Activated CD8-positive, alpha-beta memory T cell treated with anti-CD3 and anti-CD28 coated beads, Interleukin-2, amount 50 U/mL, for 4 hours (primary cell): ENCODE measurements around the gene SCIMP.
"Not testable (repeated sequence)": the region's sequence is repeated elsewhere in the genome, so short reads cannot be mapped to it uniquely, and the experiment has no call there.

ENCODE experiments used
- DNase-seq: peaks from one replicate; pipeline ENCODE4 v3.0.0-alpha.2; 2020

Gene SCIMP

DNA sequence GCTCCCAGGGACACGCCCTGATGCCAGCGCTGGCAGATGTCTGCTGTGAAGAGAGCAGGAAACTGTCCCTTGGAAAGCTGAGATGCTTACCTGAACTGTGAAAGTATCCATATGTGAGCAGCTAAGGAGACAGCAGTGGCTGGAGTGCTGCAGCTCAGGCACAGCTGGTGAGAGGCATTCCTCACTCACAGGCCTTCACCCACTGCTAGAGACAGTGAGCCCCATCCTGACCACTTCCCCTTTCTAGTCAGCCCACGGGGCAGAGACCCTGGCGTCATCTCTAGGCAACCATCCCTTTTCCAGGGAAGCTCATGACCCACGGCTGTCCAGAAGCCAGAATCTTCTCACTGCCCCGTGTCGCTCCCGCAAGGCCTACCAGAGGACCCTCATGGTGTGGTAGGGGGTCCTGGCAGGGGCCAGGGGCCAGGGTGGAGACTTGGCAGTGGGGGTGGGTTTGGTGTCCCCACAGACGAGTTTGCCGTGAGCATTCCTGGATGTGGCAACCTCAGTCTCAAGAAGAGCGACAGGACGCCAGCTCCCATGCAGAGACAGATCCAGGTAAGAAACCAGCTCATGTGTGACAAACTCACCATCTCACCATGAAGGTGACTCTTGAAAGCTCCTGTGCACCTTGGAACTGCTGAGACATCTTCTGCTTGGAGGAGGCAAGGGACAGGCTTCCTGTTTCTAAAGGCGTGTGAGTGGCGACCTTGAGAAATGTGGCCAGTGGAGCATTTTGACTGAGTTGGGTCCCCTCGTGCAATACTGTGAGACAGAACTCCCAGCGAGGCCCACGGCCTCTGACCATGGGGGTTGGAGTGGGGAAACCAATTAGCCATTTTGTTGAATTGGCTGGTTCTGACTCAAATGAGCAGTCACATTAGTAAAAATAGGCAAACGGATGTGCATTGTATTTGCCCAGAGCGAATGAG, at the start of gene SCIMP:
Gene SCIMP (minus strand): TSS at position 216 of the 932 bp plus-strand sequence. CDS start 105 bp downstream, at position 111.
- no peak for DNase-seq

DNA sequence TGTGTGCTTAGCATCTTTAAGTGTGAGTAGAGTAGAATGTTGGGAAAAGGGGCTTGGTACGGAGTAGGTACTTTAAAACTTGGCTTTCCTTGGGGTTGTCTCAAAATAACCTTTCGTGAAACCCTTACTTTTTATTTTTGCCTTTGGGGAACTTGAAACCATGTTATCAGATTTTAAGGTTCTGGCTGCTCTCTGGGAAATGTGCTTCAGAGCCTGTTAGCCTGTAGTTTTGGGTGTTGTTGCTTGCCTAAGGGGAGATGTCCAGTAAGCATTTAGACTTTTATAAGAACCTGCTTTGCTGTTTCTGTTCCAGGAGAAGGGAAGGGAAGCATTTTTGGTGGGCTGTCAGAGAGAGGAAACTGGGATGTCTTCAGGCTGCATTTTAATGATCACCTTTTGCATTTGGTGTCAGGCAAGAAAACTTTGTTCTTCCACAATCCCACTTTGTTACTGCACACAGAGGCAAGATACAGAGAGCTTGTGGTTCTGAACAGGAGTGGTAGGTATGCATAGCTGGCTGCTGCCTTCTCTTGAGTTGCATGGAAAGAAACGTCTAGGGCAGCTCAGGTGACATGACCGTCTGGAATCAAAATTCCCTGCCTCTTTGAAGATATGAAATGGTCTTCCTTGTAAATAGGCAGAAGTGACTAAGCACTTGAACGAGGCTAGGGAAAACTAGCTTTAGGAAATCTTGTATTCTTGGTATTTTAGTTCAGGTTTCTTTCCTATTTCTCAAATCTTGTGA, 49.1 kb upstream of the SCIMP start:
- DNase-seq, result no peak

DNA sequence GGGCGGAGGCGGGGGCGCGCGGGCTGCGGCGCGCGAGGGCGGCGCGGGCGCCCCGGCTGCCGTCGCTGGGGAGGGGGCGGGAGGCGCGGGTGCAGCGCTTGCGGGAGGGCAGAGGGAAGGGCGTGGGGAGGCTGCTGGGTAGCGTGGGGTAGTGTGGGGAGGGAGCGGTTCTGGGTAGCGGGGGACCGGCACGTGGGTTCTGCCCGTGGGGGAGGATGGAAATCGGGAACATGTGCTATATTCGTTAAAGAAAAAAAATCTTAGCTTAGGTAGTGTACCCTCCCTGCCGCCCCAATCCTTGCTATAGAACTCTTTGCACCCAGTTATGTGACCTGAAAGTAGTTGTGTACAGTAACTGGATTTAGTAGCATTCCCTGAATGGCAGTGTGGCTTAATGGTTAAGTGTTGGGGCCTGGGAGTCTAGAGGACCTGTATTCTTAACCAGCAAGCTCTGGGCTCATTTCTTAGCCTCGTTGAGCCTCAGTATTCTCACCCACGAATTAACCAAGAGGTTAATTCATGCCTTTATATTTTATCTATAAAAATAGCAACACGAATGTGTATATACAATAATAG, 48.1 kb upstream of the SCIMP start:
- peak; percentile 59 for DNase-seq

DNA sequence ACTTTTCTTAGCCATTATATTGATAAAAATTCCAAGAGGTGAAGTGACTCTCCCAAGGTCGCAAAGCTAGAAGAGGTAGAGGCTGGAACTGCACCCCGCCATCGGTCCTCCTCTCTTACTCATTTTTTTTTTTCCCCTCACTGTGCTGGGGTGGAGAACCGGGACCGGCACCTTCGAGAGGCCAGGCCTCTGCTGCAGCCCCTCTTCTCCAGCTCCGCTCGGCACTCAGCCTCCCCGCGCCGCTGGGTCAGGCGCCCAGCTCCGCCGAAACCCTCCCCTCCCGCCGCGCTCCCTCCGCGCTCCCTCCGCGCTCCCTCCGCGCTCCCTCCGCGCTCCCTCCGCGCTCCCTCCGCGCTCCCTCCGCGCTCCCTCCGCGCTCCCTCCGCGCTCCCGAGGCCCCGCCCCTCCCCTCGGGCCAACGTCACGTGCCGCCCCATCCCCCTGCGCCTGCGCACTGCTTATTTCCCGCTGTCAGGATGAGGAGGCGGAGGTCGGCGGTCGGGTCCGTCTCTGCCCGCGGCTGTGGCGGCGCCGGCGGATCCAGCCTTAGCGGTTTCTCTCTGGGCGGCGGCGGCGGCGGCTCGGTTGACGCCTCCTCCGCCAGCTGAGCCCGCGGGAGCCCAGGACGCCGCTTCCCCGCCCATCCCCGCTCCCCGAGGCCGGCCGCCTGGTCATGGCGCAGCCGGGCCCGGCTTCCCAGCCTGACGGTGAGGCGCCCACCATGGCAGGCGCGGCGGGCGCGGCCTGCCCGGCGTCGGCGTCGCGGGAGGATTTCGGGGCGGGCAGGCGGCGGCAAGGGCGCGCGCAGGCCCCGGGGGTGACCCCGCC, 47.4 kb upstream of the SCIMP start, which contains the start of gene RABEP1:
Gene RABEP1 (plus strand): TSS at position 471 of the 828 bp plus-strand sequence. CDS start 203 bp downstream, at position 674.
- DNase-seq, result peak; percentile 93

DNA sequence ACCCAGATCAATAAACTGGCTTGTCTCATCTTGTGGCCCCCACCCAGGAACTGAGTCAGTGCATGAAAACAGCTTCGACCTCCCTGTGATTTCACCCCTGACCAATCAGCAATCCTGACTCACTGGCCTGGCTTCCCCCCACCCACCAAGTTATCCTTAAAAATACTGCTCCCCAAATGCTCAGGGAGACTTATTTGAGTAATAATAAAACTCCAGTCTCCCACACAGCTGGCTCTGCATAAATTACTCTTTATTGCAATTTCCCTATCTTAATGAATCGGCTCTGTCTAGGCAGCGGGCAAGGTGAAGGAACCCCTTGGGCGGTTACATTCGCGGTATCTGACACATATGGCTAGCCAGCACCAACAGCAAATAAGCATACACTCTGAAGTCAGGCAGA, 37.7 kb upstream of the SCIMP start:
- DNase-seq, result no peak

DNA sequence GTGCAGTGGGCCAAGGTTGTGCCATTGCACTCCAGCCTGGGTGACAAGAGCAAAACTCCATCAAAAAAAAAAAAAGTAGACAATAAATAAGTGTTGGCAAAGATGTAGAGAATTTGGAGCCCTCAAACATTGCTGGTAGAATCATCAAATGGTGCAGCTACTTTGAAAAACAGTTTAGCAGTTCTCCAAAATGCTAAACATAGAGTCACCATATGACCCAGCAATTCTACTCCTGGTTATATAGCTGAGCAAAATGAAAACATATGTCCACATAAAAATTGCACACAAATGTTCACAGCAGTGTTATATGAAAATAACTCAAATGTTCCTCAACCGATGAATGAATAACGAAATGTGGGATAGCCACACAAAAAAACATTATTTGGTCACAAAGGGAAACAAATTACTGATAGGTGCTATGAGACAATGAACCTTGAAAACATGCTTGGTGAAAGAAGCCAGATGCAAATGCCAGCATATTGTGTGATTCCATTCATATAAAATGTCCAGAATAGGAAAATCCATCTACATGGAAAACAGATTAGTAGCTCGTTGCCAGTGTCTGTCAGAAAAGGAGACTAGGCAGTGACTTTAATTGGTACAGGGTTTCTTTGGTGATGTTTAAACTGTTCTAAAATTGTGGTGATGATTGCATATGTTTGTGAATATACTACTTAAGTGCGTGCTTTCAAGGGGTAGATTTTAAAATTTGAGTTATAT, 34.7 kb upstream of the SCIMP start:
- no peak for DNase-seq

DNA sequence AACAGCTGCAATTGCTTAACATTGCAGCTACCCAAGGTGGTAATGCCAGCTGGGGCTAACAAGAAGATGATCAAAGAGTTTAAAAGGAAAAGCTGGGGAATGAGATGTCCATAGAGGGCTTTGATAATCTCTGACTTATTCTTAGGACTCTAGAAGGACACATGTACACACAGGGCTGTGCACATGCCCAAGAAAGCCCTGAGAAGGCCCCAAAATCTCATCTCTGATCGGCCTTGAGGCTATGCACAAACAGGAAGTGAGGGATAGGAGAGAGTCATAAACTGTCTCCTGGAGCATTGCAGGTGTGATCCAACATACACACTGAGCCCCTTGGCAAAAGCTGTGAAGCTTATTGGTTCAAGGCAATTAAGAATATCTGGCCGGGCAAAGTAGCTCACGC, 30.2 kb upstream of the SCIMP start:
- no peak for DNase-seq

DNA sequence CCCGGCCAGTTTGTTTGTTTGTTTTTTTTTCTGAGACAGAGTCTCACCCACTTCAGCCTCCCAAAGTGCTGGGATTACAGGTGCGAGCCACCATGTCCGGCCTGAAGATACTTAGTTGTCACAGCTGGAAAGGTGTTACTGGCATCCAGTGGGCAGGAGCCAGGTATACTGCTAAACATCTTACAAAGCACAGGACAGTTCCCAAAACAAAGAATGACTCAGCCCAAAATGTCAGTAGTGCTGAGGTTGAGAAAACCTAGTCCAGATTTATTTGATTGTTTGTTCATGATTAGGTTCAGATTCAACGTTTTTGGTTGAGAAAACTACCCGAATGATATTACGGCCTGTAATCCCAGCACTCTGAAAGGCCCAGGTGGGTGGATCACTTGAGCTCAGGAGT, 28.8 kb upstream of the SCIMP start:
- DNase-seq, result no peak

DNA sequence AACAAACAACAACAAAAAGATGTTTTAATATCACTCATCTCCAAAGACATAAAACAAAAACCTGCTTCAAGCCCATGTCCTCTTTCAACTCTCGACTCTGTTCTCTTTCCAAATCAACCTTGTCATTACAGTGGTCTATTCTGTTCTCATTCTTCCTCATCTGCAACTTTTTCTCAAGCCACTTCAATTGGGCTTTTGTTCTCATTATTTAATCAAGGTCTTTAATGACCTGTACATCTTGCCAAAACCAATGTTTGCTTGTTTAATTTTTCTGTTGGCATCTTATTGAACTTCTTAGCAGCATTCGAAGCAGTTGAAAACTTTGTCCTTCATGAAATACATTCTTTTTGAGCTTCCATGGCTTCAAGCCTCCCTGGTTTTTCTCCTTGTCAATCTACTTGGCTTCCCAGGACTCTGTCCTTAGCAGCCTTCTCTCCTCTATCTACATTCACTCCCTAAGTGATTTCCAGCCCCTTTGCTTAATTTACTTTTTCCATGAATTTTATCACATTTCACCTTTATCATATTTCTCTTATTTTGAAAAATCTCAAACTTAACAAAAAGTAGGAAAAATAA, 27.8 kb upstream of the SCIMP start:
- DNase-seq, result no peak

DNA sequence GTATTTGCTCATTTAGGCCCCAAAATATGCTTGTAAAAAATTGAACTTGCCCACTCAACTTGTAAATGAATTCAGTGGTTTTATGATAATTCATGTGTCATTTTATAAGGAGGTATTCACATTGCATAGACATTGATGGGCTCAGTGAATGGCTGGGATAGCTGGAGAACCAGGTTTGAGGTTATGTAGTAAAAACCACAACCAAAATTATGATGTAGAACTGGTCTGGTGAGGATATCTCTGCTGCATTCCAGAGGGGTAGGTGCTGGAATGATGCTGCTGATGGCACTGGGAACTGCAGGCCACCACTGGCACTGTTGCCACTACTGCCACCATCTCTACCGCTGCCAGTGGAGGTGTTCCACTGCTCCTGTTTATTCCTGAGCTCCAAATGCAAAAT, 25.9 kb upstream of the SCIMP start:
- DNase-seq, result no peak

DNA sequence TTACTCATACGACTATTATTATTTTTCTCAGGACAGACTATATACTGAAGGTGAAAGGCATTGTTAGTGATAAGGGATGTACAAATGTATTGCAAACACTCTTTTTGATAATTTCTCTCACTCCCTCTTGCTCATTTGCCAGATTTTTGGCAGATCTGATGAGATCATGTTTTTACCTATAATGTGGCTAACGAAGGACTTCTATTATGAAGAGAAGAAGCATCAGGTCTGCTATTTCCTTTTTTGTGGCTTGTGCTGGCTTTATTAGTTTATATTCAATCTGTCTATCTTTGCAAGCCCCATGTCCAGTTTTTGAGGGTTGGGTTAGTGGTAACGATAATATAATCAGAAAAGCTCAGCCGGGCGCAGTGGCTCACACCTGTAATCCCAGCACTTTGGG, 22.5 kb upstream of the SCIMP start:
- no peak for DNase-seq

DNA sequence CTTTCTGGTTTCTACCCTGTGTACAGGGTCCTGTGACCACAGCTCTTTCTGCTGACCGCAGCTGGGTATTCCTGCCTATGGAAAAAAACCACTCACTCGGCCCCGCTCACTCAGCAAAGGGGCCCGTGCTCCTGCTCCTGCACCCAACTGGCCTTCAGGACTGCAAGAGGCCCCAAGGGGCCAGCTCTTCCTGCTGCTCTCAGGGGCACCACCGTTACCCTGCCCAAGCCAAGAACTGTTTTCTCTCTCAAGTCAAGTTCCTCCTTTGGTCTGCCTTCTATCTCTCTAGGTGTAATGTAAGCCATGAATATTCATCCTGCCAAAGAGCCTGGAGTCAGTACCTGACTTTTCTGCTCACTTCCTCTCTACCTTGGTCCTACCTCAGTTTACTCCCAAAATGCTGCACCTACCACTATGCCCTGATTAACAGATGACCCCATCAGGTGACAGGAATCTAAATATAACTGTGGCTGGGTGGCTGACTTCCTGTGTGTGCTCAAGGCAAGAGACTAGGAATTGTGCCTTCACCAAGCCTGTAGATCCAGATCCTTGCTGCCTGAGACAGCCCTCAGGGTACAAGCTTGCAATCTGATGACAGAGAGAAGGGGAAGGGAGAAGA, 20.4 kb upstream of the SCIMP start:
- DNase-seq, result no peak

DNA sequence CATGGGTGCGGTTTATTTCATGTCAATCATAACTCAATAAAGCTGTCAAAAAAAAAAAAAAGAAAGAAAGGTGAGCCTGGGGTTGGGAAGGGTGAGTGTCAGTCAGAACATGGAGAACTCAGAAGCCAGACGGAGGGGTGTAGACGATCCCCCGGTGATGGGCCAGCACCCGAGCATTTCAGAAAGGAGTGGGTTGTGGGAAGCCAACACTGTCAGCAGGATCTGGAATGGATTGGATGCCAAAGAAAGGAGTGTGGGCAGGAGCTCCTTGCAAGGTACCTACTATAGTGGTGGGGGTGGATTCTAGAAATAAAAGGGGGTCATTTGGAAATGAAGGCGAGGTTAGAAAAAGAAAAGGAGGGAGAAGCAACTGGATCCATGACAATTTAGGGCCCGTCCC, 19.8 kb upstream of the SCIMP start:
- DNase-seq, result no peak

DNA sequence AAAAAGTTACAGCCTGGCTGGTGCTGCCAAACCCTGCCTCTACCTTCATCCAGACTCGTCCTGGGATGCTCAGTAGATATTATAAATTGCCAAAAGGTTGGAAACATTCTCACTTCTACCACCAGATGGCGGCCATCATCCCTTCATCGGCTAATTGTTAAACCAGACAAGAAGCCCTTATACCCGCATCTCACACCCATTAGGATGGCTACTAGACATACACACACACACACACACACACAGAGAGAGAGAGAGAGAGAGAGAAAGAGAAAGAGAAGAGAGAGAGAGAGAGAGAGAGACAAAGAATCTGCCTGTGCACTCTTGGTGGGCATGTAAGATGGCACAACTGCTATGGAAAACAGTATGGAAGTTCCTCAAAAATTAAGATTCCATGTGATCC, 15.0 kb upstream of the SCIMP start:
- DNase-seq, result peak; percentile 61

DNA sequence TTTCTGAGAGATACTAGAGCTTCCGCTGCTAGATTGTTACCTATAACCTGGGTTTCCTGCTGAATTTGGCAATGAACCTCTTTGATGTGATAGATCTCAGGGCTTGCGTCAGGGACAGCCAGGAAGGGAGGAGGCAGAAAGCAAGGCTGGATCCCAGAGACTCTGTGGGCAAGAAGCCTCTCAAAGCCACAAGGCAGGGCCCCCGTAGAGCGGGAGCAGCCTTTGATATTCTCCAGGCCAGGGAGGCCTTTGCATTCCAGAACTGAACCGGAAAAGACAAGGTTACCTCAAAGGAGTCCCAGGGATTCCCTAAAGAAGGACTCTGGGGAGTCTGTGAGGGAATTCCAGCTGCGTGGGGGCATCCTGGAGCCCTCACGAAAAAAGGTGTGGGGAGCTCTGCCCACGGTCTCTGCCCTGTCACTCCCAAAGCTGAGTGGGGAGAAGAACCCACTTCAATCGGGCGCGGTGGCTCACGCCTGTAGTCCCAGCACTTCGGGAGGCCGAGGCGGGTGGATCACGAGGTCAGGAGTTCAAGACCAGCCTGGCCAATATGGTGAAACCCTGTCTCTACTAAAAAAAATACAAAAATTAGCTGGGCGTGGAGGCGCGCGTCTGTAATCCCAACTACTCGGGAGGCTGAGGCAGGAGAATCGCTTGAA, 14.3 kb upstream of the SCIMP start:
- DNase-seq, result no peak

DNA sequence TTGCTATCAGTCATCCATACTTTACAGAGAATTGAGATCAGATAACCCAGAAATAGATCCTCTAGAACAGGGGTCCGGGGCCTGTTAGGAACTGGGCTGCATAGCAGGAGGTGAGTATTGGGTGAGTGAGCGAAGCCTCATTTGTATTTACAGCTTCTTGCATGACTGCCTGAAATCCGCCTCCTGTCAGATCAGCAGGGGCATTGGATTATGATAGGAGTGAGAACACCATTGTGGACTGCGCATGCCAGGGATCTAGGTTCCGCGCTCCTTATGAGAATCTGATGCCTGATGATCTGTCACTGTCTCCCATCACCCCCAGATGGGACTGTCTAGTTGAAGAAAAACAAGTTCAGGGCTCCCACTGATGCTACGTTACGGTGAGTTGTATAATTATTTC, 13.0 kb upstream of the SCIMP start:
- no peak for DNase-seq

DNA sequence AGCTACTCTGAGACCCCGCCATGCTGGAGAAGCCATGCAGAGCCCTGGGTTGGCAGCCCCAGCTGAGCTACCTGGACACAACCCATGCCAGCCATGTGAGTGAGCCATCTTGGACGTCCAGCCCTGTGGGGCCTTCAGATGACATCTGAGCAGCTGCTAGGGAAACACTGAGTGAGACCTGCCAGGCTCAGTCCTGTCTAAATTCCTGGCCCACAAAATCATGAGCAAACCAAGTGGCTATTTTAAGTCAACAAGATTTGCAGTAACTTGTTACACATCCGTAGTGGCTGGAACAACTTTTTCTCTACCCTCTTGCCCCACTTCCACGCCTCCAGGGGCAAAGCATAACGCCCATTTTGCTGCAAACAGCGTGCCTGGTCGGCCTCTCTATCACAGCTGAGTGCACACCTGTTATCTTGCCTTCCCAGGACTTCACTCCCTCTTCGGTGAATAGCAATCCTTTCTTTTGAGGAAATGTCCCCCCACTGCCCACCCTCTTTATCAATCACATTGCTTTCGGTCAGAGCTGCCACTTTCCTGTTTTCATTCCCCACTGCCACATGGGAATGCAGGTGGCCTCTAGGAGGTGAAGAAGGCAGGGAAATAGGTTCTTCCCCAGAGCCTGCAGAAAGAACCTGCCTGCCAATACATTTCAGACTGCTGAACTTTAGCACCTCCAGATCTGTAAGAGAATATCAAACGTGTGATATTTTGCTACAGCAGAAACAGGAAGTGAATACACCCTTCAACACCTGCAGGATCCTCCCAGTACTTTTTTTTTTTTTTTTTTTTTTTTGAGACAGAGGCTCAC, 7.4 kb upstream of the SCIMP start:
- DNase-seq, result no peak

DNA sequence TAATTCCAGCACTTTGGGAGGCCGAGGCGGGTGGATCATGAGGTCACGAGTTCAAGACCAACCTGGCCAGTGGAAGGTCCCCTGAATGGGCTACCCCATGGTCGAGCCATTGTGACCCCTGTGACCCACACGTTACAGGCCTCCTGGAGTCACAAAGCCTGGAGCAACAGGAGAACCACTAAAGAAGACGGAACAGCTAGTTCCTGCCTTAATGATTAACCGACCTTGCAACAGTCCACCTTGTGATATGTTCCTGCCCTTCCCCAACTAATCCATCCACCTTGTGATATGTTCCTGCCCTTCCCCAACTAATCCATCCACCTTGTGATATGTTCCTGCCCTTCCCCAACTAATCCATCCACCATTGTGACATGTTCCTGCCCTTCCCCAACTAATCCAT, 5.1 kb upstream of the SCIMP start:
- not testable (repeated sequence) for DNase-seq

DNA sequence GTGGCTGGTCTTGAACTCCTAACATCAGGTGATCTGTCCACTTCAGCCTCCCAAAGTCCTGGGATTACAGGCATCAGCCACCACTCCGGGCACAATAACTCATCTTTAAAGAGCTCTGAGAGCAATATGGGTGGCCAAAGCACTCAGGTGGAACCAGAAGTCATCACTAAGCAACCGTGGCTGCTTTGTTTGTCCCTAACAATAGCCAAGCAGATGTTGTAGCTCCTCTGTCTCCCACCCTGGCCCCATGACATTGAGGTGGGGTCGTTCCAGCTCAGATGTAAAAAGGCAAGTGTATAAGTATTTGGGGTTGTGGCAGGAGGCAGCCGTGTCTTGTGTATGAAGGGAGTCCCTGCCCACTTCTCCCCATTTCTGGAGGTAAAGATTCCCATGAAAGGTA, 3.7 kb upstream of the SCIMP start:
- DNase-seq, result no peak

DNA sequence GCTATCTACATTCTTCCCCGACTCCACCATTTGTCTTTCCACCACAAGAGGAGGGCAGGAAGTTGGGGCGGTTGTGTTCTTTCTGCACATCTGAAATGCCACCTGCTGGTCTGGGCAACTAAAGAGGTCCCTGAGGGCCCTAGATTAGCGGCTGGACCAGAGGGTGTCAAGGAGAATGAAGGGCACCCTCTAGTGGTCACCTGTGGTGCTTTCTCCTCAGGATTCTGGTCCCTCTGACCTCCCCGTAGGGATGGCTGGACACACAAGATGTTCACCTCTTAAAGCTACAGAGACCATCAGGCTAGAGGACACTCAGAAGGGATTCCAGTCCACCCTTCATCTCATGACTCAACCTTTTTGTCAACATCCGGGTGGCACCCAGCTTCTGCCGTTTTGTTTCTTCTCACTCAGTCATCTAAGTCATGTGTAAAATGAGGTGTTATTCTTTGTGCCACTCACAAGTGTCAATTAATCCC, 2.9 kb upstream of the SCIMP start:
- peak; percentile 32 for DNase-seq
